Endometrial microvascular endothelial cells (primary cell): Measurements from ENCODE around the gene FAM20C. TPM values are rescaled to one million over a fixed set of nuclear protein-coding genes. Genes with fewer than 3 reads are reported as not detected.
"Not testable (repeated sequence)": the region's sequence is repeated elsewhere in the genome, so short reads cannot be mapped to it uniquely, and the experiment has no call there.

Experiments used
- in situ Hi-C: cut with HindIII; loops from 2 replicates; pipeline ENCODE4 v1.10.0; 2017; ENCODE audit warnings: low sequenced_read_pairs, low pct_unique_long_range_greater_than_20kb; ENCODE audit errors: inconsistent ontology term
- total RNA-seq: library from RNA; depleted of rRNA; stranded (reverse); fragments of >200 nt; gene quantifications from one replicate; pipeline ENCODE4 v1.2.3, GENCODE V29; 2015; ENCODE audit errors: inconsistent ontology term

The FAM20C gene
- total RNA-seq, 1 donor from 2014 or later = 9.3 TPM

DNA sequence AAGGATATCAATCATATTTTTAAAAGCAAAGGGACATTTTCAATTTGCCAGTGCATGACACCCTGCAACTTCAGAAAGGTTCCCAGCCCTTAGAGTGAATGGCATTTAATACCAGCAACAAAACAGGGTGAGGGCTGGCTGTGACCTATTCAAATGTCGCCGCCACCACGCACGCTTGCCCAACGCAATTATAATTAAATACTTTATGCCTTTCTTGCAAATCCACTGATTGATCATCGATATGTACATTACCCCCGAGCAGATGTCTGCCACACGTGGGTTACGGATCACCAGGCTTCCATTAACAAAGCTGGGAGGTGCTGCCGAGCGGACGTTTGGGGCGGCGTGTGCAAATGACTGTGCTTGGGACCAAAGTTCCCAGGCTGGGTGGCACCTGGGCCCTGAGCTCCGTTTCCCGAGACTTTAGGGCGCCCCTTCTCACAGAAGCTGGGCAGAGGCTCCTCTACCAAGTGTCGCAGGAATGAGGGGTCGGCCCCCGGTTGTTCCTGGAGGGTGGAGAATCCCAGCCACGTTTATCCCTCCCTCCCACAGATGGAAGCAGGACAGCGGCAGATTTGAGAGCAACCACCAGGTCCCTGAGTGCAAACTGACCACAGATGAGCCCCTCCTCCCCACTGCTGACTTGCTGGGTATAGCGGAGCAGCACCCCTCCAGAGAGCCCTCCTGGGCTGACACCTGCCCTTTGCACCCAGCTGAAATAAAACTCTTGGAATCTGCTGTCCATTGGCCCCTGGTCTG, 101.5 kb downstream of the FAM20C start:
- in situ Hi-C loops = no loop called here

DNA sequence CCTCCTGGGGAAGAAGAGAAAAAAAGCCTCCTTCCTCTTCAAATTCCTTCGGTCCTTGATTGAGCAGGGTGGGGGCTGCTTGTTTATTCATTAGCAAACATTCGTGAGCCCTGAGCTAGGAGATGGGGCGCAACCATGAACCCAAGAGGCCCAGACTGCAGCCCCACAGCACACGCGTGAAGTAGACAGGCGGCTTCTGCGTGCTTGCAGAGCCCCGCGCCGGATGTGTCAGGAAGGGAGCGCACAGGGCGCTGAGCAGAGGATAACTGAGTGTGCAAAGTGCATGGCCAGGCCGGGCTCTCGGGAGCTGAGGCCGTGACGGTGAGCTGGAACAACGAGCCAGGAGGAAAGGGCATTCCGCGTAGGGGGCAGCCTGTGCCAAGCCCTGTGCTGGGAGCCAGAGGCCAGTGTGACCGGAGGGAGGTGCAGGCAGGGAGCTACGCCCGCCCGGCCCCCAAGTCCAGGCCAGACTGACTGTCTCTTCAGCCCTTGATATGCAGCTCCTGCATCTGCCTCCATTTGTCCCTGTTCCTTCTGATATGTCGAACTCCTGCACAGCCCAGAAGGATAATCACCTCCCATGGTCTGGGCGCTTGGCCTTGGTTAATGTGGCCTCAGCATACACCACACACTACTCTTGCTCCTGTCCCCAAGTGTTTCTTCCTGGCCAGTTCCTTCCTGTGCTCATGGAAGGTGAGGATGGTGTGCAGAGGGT, 102.2 kb downstream of the FAM20C start:
- in situ Hi-C loops = no loop called here

GRCh38 chr7:295155-296154, 103.1 kb downstream of the FAM20C start:
- in situ Hi-C loops = no loop called here

DNA sequence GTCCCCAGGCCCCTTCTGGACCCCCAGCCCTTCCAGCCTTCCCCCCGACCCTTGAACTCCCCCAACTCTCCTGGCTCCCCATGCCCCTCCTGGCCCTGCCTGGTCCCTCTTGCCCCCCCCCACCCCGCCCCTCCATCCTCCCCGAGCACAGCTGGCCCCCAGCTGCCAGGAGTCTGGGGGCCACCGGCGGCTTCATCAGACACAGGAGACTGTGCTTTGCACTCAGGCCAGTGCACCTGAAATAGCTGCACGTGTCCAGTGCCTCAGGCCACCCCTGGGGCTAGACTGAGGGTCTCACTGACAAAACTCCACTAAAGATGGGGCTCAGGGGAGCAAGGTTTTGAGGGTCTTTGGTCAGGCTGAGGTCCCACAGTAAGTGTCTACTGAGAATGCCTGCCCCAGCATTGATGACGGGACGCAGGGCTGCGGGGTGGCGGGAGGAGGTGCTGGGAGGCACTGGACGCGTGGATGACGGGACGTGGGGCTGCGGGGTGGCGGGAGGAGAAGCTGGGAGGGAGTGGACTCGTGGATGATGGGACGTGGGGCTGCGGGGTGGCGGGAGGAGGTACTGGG, 104.1 kb downstream of the FAM20C start:
- in situ Hi-C loops = no loop called here

GRCh38 chr7:297141-297540, 104.8 kb downstream of the FAM20C start:
- in situ Hi-C loops = not testable (repeated sequence)

GRCh38 chr7:297611-298374, 105.4 kb downstream of the FAM20C start:
- in situ Hi-C loops = no loop called here

DNA sequence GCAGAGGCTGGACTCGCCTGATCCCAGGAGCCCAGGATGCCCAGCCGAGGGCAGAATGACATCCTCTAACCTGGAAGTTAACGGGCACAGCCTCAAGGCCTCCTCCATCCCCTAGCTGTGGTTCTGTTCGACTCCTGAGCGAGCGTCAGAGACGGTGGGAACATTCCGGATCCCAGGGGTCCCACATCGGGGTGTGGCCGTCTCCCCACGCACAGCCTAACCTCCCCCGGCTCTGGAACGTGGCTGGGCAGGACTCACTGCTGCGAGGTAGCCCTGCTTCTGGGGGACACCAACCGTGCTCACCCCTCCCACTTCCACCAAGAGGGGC, 106.0 kb downstream of the FAM20C start:
- in situ Hi-C loops = no loop called here

- in situ Hi-C loops = no loop called here
Observed at GRCh38 chr7:298743-299142, 106.4 kb downstream of the FAM20C start.

DNA sequence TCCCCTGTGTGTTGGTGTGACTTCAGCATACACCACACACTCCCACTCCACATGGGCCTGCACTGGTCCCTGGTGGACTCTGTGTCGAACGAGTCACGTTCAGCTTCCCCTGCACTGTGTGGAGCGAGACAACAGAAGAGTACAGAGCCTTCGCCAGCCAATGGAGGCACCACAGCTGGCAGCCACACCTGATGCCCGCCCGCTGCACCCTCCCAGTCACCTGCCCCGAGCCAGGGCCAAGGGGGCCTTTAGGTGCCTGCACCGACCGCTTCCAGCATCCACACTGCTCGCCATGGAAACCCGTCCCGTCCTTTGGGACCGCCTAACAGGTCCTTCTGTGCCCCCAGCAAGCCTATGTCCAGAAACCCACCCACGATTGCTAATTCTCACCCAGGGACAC, 106.8 kb downstream of the FAM20C start:
- in situ Hi-C loops = no loop called here

GRCh38 chr7:299628-300027, 107.3 kb downstream of the FAM20C start:
- in situ Hi-C loops = no loop called here

GRCh38 chr7:300048-300447, 107.7 kb downstream of the FAM20C start:
- in situ Hi-C loops = no loop called here

- in situ Hi-C loops = no loop called here
Observed at GRCh38 chr7:300546-301290, 108.3 kb downstream of the FAM20C start.

DNA sequence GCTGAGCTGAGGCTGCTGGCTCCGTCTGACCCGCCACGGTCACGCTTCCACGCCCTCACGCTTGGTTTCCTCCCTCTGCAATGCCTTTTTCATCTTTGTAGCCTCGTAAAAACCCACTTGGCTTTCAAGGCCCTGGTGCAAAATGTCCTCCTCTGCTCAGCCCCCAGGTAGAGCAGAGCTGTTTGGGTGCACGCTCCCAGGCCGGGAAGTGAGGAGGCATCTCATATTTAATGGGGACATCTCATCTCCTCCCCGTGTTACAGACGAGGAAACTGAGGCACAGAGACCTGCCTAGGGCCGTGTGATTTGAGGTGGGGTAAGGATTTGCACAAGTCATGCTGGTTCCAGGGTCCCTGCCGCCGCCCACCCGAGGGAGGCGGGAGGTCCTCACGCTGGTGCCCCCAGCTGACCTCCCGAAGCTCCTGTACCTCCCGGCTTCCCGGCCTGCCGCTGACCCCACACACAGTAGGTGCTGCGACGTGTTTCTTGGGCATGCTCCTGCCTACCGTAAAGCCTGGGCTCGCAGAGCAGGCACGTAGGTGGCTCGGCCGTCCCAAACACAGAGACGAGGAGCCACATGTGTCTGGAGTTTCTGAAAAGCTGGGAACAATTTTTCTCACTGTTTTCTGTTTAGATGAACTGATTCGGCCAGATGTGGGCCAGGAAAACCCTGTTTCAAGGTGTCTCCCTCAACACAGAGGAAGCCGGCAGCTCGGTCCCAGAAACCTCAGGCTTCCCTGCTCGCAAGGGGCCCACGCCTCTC, 109.1 kb downstream of the FAM20C start:
- in situ Hi-C loops = no loop called here

DNA sequence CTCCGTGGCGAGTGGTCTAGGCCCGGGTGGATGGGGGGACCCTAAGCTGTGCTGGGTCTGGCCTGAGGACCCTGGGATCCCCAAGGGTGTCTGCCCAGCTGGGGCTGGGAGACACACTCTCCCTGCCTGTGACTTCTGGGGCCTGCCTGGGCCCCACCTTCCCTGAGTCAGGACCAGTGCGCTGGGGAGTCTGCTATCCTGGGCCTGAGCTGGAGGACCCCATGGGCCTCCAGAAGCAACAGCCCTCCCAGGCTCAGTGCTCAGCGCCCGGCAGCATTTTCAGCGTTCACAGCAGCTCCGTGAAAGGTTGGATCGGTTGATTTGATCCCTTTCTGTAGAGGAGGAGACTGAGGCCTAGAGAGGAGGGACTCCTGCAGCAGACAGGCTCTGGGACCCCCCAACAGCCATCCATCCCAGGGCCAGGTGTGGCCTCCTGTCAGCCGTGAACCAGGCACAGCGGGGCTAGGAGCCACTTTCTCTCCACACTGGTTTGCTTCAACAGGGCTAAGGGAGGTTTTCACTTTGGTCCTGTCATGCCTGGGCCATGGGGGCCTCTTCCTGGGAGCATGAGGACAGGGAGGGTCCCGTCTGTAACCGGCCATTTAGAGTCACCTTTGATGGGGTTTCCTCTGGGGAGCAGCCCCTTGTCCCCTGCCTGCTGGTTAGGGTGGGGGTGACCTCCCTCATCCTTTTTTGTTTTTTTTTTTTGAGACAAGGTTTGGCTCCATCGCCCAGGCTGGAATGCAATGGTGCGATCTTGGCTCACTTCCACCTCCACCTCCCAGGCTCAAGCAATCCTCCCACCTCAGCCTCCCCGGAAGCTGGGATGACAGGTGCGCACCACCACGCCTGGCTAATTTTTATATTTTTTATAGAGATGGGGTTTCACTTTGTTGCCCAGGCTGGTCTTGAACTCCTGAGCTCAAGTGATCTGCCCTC, 110.0 kb downstream of the FAM20C start:
- in situ Hi-C loops = no loop called here

DNA sequence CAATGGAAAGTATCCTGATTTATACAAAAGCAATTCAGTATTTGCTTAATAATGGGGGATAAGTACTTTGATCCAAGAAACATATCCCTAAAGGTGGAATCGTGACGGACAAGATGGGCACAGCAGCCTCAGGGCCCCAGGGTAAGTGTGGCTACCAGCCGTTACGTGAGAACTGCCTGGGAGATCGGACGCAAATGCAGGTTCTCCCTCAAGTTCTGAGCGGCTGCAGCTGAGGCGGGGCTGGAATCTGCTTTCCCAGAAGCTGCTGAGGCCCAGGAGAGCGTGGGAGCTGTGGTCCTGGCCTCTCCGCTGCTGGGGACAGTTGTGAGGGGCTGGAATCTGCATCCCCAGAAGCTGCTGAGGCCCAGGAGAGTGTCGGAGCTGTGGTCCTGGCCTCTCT, 111.1 kb downstream of the FAM20C start:
- in situ Hi-C loops = no loop called here

DNA sequence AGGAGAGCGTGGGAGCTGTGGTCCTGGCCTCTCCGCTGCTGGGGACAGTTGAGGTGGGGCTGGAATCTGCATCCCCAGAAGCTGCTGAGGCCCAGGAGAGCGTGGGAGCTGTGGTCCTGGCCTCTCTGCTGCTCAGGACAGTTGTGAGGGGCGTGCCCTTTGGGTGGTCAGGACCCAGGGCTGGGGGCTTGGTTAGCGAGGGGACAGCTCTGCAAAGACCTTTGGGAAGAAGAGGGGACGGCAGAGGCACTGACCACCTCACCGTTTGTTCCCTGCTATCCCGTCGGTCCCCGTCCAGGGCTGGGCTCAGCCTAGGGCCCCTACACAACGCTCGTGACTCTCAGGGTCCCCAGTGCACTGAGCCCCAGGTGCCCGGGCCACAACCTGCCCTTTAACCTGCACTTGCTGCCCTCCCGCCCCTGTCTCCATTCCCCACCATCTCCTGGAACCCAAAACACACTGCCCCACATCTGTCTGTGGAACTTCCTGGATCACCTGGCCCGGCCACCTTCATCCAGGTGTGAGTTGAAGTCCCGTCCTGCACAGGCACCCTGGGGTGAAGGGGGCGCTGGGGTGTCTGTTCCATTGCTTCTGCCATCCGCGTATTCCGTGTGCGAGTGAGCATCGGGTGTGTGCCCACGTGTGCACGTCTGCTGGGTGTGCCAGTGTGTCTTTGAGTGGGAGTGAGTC, 111.7 kb downstream of the FAM20C start:
- in situ Hi-C loops = no loop called here
